Measurements from ENCODE around the gene KCNMA1. TPM values are rescaled to one million over a fixed set of nuclear protein-coding genes. Genes with fewer than 3 reads are reported as not detected.

The KCNMA1 gene
- total RNA-seq, 3 donors from 2014 or later: 13.6 to 37.8 (median 15.1) TPM

GRCh38 chr10:76840802-76841201 lies 796.8 kb downstream of the KCNMA1 start:
- H3K4me3 ChIP-seq: no peak overlapping the region
- H3K9me3 ChIP-seq: no peaks in the 10 kb centered on the region
- TF ChIP-seq POLR2A (IDR thresholded peaks at IDR 0.05) (no peak), POLR2AphosphoS5 (IDR thresholded peaks at IDR 0.05) (no peak), CTCF (IDR thresholded peaks at IDR 0.05) (no peak)
- no peak overlapping the region for H3K27ac ChIP-seq
- no peaks in the 10 kb centered on the region for H3K4me1 ChIP-seq
- H3K36me3 ChIP-seq: no peaks in the 10 kb centered on the region
- H3K27me3 ChIP-seq: no peaks in the 10 kb centered on the region
- no peak for DNase-seq (ENCODE audit: low spot score in 2 of 2)
- intact Hi-C loops (cut with DNase I; ENCODE audit: low total_unique reads): no loop called here

GRCh38 chr10:76839276-76839675 lies 798.3 kb downstream of the KCNMA1 start:
- no peak overlapping the region for H3K27ac ChIP-seq
- no peak overlapping the region for H3K4me3 ChIP-seq
- no peak for TF ChIP-seq POLR2AphosphoS5 (IDR thresholded peaks at IDR 0.05)
- TF ChIP-seq POLR2A (IDR thresholded peaks at IDR 0.05): no peak
- no peak for TF ChIP-seq CTCF (IDR thresholded peaks at IDR 0.05)
- H3K27me3 ChIP-seq: no peaks in the 10 kb centered on the region
- no peak for DNase-seq (ENCODE audit: low spot score in 2 of 2)
- intact Hi-C loops (cut with DNase I; ENCODE audit: low total_unique reads): loop anchor here (10.0 kb wide), 1 partner anchor 256 kb away; no protein-coding TSS in a partner anchor
- H3K36me3 ChIP-seq: no peaks in the 10 kb centered on the region
- no peaks in the 10 kb centered on the region for H3K9me3 ChIP-seq
- no peaks in the 10 kb centered on the region for H3K4me1 ChIP-seq

- TF ChIP-seq POLR2AphosphoS5 (IDR thresholded peaks at IDR 0.05) (no peak), POLR2A (IDR thresholded peaks at IDR 0.05) (no peak), CTCF (IDR thresholded peaks at IDR 0.05) (no peak)
- H3K4me3 ChIP-seq: no peak overlapping the region
- no peaks in the 10 kb centered on the region for H3K36me3 ChIP-seq
- intact Hi-C loops (cut with DNase I; ENCODE audit: low total_unique reads): loop anchor here (10.0 kb wide), 1 partner anchor 265 kb away; no protein-coding TSS in a partner anchor
- no peak for DNase-seq (ENCODE audit: low spot score in 2 of 2)
- H3K27ac ChIP-seq: no peak overlapping the region
- H3K27me3 ChIP-seq: no peaks in the 10 kb centered on the region
- H3K4me1 ChIP-seq: no peaks in the 10 kb centered on the region
- H3K9me3 ChIP-seq: no peaks in the 10 kb centered on the region
These were observed 807.4 kb downstream of the KCNMA1 start for GRCh38 chr10:76830218-76830617.

- Histone ChIP-seq H3K4me1 (no peaks in the 10 kb centered on the region), H3K4me3 (no peak overlapping the region)
- intact Hi-C loops (cut with DNase I; ENCODE audit: low total_unique reads): loop anchor here (5.0 to 10.0 kb wide), 2 partner anchors 265 to 1347 kb away; no protein-coding TSS in a partner anchor
These were observed 807.9 kb downstream of the KCNMA1 start for GRCh38 chr10:76829724-76830123.

More at GRCh38 chr10:76829724-76830123, 807.9 kb downstream of the KCNMA1 start:
- no peaks in the 10 kb centered on the region for H3K36me3 ChIP-seq
- no peak overlapping the region for H3K27ac ChIP-seq
- TF ChIP-seq POLR2AphosphoS5 (IDR thresholded peaks at IDR 0.05) (no peak), CTCF (IDR thresholded peaks at IDR 0.05) (no peak), POLR2A (IDR thresholded peaks at IDR 0.05) (no peak)
- no peaks in the 10 kb centered on the region for H3K27me3 ChIP-seq
- no peak for DNase-seq (ENCODE audit: low spot score in 2 of 2)
- H3K9me3 ChIP-seq: no peaks in the 10 kb centered on the region
